Hepatic stellate cell (primary cell): ENCODE measurements around the gene GAL3ST3.
"Not testable (repeated sequence)": the region's sequence is repeated elsewhere in the genome, so short reads cannot be mapped to it uniquely, and the experiment has no call there.

Source experiments
- DNase-seq: peaks from one replicate; pipeline ENCODE4 v3.0.0; 2011; ENCODE audit warnings: low spot score

Gene GAL3ST3

DNA sequence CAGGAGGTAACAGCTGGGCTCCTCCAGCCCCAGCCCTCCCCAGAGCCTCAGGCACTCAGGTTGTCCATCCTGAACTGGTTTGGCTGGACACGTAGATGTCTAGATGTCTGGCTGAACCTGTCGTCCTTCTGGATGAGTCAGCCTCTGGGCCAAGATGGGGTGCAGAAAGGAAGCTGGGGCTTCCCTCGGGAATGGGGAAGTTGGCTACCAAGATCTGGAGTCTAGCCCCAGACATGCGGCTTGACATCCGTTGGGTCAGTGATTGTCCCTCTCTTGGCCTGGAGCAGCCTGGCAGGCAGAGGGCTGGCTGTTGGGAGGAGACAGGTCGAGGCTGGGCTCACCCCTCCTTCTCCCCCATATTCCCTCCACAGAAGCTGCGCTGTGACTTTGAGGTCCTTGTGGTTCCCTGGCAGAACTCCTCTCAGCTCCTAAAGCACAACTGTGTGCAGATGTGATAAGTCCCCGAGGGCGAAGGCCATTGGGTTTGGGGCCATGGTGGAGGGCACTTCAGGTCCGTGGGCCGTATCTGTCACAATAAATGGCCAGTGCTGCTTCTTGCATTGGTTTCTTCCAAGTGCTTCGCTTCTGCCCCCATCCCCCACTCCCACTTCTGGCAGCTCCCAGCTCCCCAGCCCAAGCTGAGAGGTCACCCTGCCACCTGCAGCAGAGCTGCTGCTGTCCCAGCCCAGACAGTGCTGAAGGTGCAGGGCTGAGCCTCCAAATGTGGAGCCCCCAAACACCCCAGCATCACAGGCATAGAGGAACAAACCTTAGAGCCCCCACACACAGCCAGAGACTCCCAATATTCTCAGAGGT lies 35.8 kb downstream of the GAL3ST3 start:
- DNase-seq, result no peak

DNA sequence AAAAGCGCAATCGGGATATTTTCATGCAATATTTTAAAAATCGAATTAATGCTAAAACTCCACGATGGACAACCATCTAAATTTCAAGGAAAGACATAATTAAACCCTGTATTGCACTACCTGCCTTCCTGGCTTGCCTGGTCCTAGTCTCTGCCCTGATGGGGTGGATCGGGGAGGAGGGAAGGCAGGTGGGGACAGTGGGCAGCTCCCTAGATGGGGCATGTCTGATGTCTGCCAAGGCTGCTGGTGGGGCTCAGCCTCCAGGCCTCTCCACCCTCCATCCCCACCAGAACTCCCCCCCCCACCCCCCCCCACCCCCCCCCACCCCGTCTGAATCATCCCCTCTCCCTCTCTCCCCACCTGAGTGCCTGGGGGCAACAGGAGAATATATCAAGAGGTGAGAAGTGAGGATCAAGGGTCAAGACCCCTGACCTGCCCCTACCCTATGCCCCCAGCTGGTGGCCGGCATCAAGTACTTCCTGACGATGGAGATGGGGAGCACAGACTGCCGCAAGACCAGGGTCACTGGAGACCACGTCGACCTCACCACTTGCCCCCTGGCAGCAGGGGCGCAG lies 36.5 kb downstream of the GAL3ST3 start:
- no peak for DNase-seq

DNA sequence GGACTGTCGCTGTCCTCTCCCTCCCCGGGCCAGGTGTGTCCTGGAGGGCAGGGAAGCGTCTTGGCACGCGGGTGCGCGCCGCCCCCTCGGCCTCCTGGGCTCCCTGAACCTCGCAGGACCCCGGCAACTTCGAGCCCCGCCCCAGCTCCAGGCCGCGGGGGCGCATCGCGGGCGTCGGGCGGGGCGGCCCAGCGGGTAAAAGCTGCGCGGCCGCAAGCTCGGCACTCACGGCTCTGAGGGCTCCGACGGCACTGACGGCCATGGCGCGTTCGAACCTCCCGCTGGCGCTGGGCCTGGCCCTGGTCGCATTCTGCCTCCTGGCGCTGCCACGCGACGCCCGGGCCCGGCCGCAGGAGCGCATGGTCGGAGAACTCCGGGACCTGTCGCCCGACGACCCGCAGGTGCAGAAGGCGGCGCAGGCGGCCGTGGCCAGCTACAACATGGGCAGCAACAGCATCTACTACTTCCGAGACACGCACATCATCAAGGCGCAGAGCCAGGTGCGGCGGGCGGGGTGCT lies 37.1 kb downstream of the GAL3ST3 start, which contains the start of gene CST6:
Gene CST6, plus strand, starts transcription at position 224 of the 519 bp plus-strand sequence. Its CDS starts 37 bp downstream, at position 261.
- DNase-seq, result no peak

GRCh38 chr11:66011239-66011784 lies 37.6 kb downstream of the GAL3ST3 start:
- peak; percentile 65 for DNase-seq

GRCh38 chr11:66010036-66010435 lies 38.9 kb downstream of the GAL3ST3 start:
- DNase-seq, result not testable (repeated sequence)

DNA sequence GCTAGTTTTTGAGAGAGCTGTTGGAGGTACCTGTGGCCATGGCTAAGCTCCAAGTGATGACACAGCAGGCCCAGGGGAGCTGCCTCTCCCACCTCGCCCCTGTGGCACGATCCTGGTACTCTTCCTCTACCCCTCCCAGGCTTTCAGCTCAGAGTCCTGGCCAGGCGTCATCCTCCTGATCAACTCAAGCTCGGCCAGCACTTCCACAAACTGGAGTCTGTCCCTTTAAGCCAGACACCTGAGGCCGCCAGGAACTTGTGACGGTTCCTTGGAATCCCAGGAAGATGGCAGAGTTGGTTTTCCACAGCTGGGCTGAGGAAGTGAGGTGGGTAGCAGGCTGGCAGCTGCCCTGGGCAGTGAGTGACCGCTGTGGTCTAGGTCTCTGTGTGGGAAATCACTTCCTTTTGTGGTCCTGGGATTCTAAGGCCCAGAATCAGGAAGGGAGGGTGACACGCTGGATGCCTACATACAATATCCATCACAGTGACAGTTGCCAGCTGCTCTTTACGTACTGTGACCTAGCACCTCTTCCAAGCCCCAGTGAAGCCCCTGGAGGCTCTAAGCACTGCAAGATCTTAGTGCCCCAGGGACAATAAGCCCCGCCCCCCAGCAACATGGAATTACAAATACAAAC lies 40.4 kb downstream of the GAL3ST3 start:
- no peak for DNase-seq

GRCh38 chr11:66008095-66008467 lies 40.9 kb downstream of the GAL3ST3 start:
- DNase-seq, result no peak

- DNase-seq, result no peak
Measured at GRCh38 chr11:66007201-66007634, 41.7 kb downstream of the GAL3ST3 start.

GRCh38 chr11:66006891-66007176 lies 42.1 kb downstream of the GAL3ST3 start:
- DNase-seq, result no peak

- no peak for DNase-seq
Measured at GRCh38 chr11:66006134-66006890, 42.6 kb downstream of the GAL3ST3 start.

GRCh38 chr11:66004186-66004585 lies 44.8 kb downstream of the GAL3ST3 start:
- DNase-seq, result no peak

- no peak for DNase-seq
Measured at GRCh38 chr11:66003291-66003690, 45.7 kb downstream of the GAL3ST3 start.

GRCh38 chr11:66002648-66003225 lies 46.2 kb downstream of the GAL3ST3 start:
- DNase-seq, result no peak

- DNase-seq, result peak; percentile 95
Measured at GRCh38 chr11:66001942-66002647, 46.9 kb downstream of the GAL3ST3 start, which contains the start of the genes BANF1 and EIF1AD. Gene BANF1, plus strand, starts transcription at chr11:66002503. Its CDS starts 748 bp downstream, at chr11:66003251. Gene EIF1AD, minus strand, starts transcription at chr11:66002157. Its CDS starts 1,768 bp downstream, at chr11:66000389.

GRCh38 chr11:65997286-65997685 lies 51.7 kb downstream of the GAL3ST3 start:
- DNase-seq, result no peak

DNA sequence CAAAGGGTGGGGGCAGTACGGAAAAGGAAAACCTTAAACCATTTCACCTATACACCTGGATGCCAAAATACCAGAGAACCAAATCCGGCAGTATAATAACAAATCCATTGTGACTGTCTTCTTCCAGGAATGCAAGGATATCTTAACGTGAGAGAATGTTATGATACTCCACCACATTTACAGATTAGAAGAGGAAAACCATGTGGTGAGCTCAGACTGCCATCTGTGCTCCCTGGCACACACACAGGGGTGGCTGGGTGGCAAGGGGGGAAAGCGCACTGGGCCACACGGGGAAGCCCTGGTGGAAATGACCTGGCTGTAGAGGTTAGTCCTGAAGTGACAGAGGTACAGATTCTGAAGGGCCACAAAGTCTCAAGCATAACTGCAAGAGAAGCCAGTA lies 56.9 kb downstream of the GAL3ST3 start:
- no peak for DNase-seq
